Neural cell (in vitro differentiated cells): ENCODE data around the gene ATP5F1C. TPM values are rescaled to one million over a fixed set of nuclear protein-coding genes. Genes with fewer than 3 reads are reported as not detected.
A peak's percentile ranks its signal among the peaks of the same experiment; 100 is the strongest.

Experiments
- H2AFZ ChIP-seq: fragments of 200-600, 300-800 bp; sonication (generic), shearing (Covaris generic); 2 replicates; pipeline ENCODE4 v1.6.0; 2014; ENCODE audit warnings: low read depth, mild to moderate bottlenecking, antibody characterized with exemption, low read length, moderate library complexity
- H3F3A ChIP-seq: fragments of 200-600 bp; shearing (Covaris generic); 2 replicates; pipeline ENCODE4 v1.6.1; 2016; ENCODE audit warnings: mild to moderate bottlenecking, moderate library complexity, mixed read lengths, antibody characterized with exemption, low read length; ENCODE audit not compliant: insufficient read depth, poor library complexity, severe bottlenecking
- H3K27ac ChIP-seq: fragments of 200-600, 300-800 bp; sonication (generic), shearing (Covaris generic); 2 replicates; pipeline ENCODE4 v1.5.1; 2014; ENCODE audit warnings: mild to moderate bottlenecking, low read length, moderate library complexity
- H3K27me3 ChIP-seq: fragments of 300-800, 200-600 bp; sonication (generic), shearing (Covaris generic); 2 replicates; pipeline ENCODE4 v1.6.0; 2014; ENCODE audit warnings: mild to moderate bottlenecking, low read depth, low read length, moderate library complexity; ENCODE audit not compliant: insufficient read depth
- H3K36me3 ChIP-seq: fragments of 300-800, 200-600 bp; sonication (generic), shearing (Covaris generic); 2 replicates; pipeline ENCODE4 v1.5.1; 2014; ENCODE audit warnings: mild to moderate bottlenecking, antibody characterized with exemption, low read length, moderate library complexity; ENCODE audit not compliant: insufficient read depth
- H3K4me2 ChIP-seq: fragments of 300-800, 200-600 bp; sonication (generic), shearing (Covaris generic); 2 replicates; pipeline ENCODE4 v1.6.0; 2014; ENCODE audit warnings: mild to moderate bottlenecking, low read length
- H3K4me3 ChIP-seq: fragments of 300-800, 200-600 bp; sonication (generic), shearing (Covaris generic); 2 replicates; pipeline ENCODE4 v1.5.1; 2014; ENCODE audit warnings: mild to moderate bottlenecking, low read length, moderate library complexity
- H3K79me2 ChIP-seq: fragments of 200-600 bp; shearing (Covaris generic); replicated peaks from 2 replicates; pipeline ENCODE4 v1.6.0; 2014; ENCODE audit warnings: mild to moderate bottlenecking, low read length, moderate library complexity; ENCODE audit not compliant: insufficient read depth
- H3K9ac ChIP-seq: fragments of 300-800, 200-600 bp; sonication (generic), shearing (Covaris generic); 2 replicates; pipeline ENCODE4 v1.6.1; 2016; ENCODE audit warnings: mild to moderate bottlenecking, low read length, mixed read lengths
- H3K9me2 ChIP-seq: fragments of 200-600 bp; shearing (Covaris generic); 2 replicates; pipeline ENCODE4 v1.6.1; 2016; ENCODE audit warnings: mild to moderate bottlenecking, low read length, mixed read lengths; ENCODE audit not compliant: insufficient read depth
- H3K9me3 ChIP-seq: fragments of 200-600, 300-800 bp; sonication (generic), shearing (Covaris generic); 2 replicates; pipeline ENCODE4 v1.6.1; 2016; ENCODE audit warnings: mild to moderate bottlenecking, mixed run types, low read length, moderate library complexity, mixed read lengths
- H4K20me1 ChIP-seq: fragments of 200-600 bp; shearing (Covaris generic); 2 replicates; pipeline ENCODE4 v1.6.1; 2016; ENCODE audit warnings: mild to moderate bottlenecking, mixed run types; ENCODE audit not compliant: insufficient read depth
- CTCF ChIP-seq: fragments of 450-650 bp; IDR thresholded peaks from 2 replicates; pipeline ENCODE4 v1.5.1; 2014; ENCODE audit warnings: antibody characterized with exemption, mild to moderate bottlenecking, moderate library complexity; ENCODE audit not compliant: poor library complexity, severe bottlenecking
- EP300 ChIP-seq: fragments of 450-650 bp; conservative IDR thresholded peaks from 2 replicates; pipeline ENCODE4 v1.6.1; 2014; ENCODE audit warnings: antibody characterized with exemption, mild to moderate bottlenecking, moderate library complexity; ENCODE audit not compliant: poor library complexity, severe bottlenecking
- EZH2 ChIP-seq: fragments of 200-600, 300-800 bp; shearing (Covaris generic), sonication (generic); IDR thresholded peaks from 2 replicates; pipeline ENCODE4 v1.6.1; 2014; ENCODE audit warnings: antibody characterized with exemption, low read length, borderline replicate concordance, mild to moderate bottlenecking; ENCODE audit not compliant: insufficient read depth, poor library complexity, severe bottlenecking
- MXI1 ChIP-seq: fragments of 450-650 bp; conservative IDR thresholded peaks from 2 replicates; pipeline ENCODE4 v1.6.1; 2014; ENCODE audit warnings: antibody characterized with exemption, mild to moderate bottlenecking; ENCODE audit not compliant: poor library complexity, severe bottlenecking
- POLR2AphosphoS5 ChIP-seq: IDR thresholded peaks from 2 replicates; pipeline ENCODE4 v1.6.1; 2012
- RAD21 ChIP-seq: fragments of 450-650 bp; conservative IDR thresholded peaks from 2 replicates; pipeline ENCODE4 v1.6.1; 2014; ENCODE audit warnings: antibody characterized with exemption, mild to moderate bottlenecking, moderate library complexity
- REST ChIP-seq: IDR thresholded peaks from 2 replicates; pipeline ENCODE4 v1.6.1; 2012; ENCODE audit warnings: borderline replicate concordance
- SMC3 ChIP-seq: fragments of 450-650 bp; conservative IDR thresholded peaks from 2 replicates; pipeline ENCODE4 v1.6.1; 2014; ENCODE audit warnings: antibody characterized with exemption, mild to moderate bottlenecking, moderate library complexity; ENCODE audit not compliant: poor library complexity
- TAF1 ChIP-seq: IDR thresholded peaks from 2 replicates; pipeline ENCODE4 v1.6.1; 2012; ENCODE audit warnings: low read depth
- polyA plus RNA-seq: library from polyadenylated mRNA; depleted of rRNA; stranded (reverse); fragments of >200 nt; gene quantifications from 2 replicates; pipeline ENCODE4 v1.2.3, GENCODE V29; 2014

Gene ATP5F1C
- polyA plus RNA-seq, 1 donor from 2014 or later = 497 TPM

DNA sequence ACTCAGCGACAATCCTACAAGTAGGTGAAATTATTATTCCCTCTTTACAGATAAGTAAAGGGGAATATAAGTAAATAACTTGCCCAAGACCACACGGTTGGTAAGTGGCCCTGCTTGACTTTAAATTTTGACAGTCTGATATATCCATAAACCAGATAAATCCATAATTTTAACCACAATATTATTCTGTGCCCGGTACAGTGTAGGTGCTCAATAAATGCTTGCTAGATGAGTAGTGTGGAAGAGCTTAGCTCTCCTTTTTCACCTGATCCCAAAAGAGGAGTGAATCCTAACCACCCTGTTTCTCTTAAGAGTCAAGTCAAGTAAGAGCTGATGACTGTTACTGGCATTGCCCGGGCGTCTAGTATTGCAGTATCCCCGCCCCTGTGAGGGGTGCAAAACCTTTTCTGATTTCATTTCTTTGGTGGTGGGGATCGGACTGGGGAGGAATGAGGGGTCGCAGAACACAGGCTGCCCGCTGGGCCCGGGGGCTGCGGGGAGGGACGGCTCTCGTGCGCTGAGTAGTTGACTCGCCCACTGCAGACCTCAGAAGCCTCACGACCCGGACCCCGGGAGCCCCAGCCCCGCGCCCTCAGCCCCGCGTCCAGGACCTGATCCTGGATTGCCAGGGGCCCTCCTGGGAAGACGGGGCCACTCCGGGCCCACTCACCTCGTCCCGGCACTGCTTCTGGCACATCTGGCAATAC, 674 bp upstream of the ATP5F1C start:
- Histone ChIP-seq H4K20me1 (no peaks in the 10 kb centered on the region), H3K79me2 (peaks cover 90% of the 10 kb centered on the region), H3F3A (no peaks in the 10 kb centered on the region), H3K9me3 (no peaks in the 10 kb centered on the region), H3K36me3 (no peaks in the 10 kb centered on the region), H3K27me3 (no peaks in the 10 kb centered on the region), H2AFZ (peak overlapping the region; percentile 63), H3K4me3 (peak overlapping the region; percentile 89), H3K27ac (peak overlapping the region; percentile 54), H3K9ac (peak overlapping the region; percentile 94), H3K9me2 (no peaks in the 10 kb centered on the region), H3K4me2 (peak overlapping the region; percentile 76)
- TF ChIP-seq MXI1 = no peak
- TF ChIP-seq EZH2 = no peak
- TF ChIP-seq EP300 = no peak
- no peak for TF ChIP-seq SMC3
- no peak for TF ChIP-seq CTCF
- TF ChIP-seq RAD21 = no peak
- TF ChIP-seq POLR2AphosphoS5 = no peak
- TF ChIP-seq REST = no peak
- TF ChIP-seq TAF1 = no peak

GRCh38 chr10:7788639-7789286, 786 bp downstream of the ATP5F1C start:
- no peaks in the 10 kb centered on the region for H4K20me1 ChIP-seq
- H3K4me3 ChIP-seq = peak overlapping the region; percentile 89
- H3K27ac ChIP-seq = peak overlapping the region; percentile 85
- H3F3A ChIP-seq = no peaks in the 10 kb centered on the region
- H2AFZ ChIP-seq = peak overlapping the region; percentile 85
- no peaks in the 10 kb centered on the region for H3K9me3 ChIP-seq
- H3K9ac ChIP-seq = peak overlapping the region; percentile 94
- H3K4me2 ChIP-seq = peak overlapping the region; percentile 93
- peaks cover 88% of the 10 kb centered on the region for H3K79me2 ChIP-seq
- H3K36me3 ChIP-seq = no peaks in the 10 kb centered on the region
- no peaks in the 10 kb centered on the region for H3K9me2 ChIP-seq
- no peak for TF ChIP-seq EP300
- TF ChIP-seq REST = no peak
- TF ChIP-seq EZH2 = no peak
- TF ChIP-seq MXI1 = no peak
- TF ChIP-seq TAF1 = no peak
- no peak for TF ChIP-seq SMC3
- no peak for TF ChIP-seq CTCF
- no peak for TF ChIP-seq RAD21
- no peak for TF ChIP-seq POLR2AphosphoS5
- no peaks in the 10 kb centered on the region for H3K27me3 ChIP-seq
